Measurements from ENCODE around the gene BGLAP. TPM values are rescaled to one million over a fixed set of nuclear protein-coding genes. Genes with fewer than 3 reads are reported as not detected.

Gene BGLAP
- total RNA-seq, 1 experiment from 2014 or later, result 2.4 TPM

- TF ChIP-seq EZH2 (IDR thresholded peaks at IDR 0.05; ENCODE audit: borderline replicate concordance, low read depth, low read length, poor library complexity, severe bottlenecking), result no peak
- TF ChIP-seq, protein P1, sequence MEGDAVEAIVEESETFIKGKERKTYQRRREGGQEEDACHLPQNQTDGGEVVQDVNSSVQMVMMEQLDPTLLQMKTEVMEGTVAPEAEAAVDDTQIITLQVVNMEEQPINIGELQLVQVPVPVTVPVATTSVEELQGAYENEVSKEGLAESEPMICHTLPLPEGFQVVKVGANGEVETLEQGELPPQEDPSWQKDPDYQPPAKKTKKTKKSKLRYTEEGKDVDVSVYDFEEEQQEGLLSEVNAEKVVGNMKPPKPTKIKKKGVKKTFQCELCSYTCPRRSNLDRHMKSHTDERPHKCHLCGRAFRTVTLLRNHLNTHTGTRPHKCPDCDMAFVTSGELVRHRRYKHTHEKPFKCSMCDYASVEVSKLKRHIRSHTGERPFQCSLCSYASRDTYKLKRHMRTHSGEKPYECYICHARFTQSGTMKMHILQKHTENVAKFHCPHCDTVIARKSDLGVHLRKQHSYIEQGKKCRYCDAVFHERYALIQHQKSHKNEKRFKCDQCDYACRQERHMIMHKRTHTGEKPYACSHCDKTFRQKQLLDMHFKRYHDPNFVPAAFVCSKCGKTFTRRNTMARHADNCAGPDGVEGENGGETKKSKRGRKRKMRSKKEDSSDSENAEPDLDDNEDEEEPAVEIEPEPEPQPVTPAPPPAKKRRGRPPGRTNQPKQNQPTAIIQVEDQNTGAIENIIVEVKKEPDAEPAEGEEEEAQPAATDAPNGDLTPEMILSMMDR (conservative IDR thresholded peaks at IDR 0.05; ENCODE audit: low read depth, low read length), result no peak
- H3K9me3 ChIP-seq (ENCODE audit: low read depth, low read length, poor library complexity, severe bottlenecking), result no peaks in the 10 kb centered on the region
- H3K36me3 ChIP-seq (ENCODE audit: insufficient read depth, low read length, poor library complexity, severe bottlenecking), result peaks cover 10% of the 10 kb centered on the region
- intact Hi-C loops (cut with micrococcal nuclease; ENCODE audit: unreplicated experiment), result no loop called here
- H3K27me3 ChIP-seq (replicated peaks; ENCODE audit: insufficient read depth, low read depth, low read length, poor library complexity), result no peaks in the 10 kb centered on the region
- no peak overlapping the region for H3K4me3 ChIP-seq (ENCODE audit: low read depth, low read length, poor library complexity, severe bottlenecking)
- ChIA-PET POLR2A (ENCODE audit: low non-redundant PET) (interaction anchor here (1.1 kb wide), 1 partner anchor 13 kb away, joined by 5 read pairs; no protein-coding TSS in a partner anchor), CTCF (interaction anchor here (0.6 to 0.7 kb wide), 2 partner anchors 80 to 90 kb away, joined by 3 read pairs; no protein-coding TSS in a partner anchor)
- H3K27ac ChIP-seq (ENCODE audit: low read depth, low read length, poor library complexity, severe bottlenecking), result peak overlapping the region; percentile 29
- DNase-seq (ENCODE audit: low spot score), result no peak
- peaks cover 12% of the 10 kb centered on the region for H3K4me1 ChIP-seq (ENCODE audit: insufficient read depth, low read length, poor library complexity, severe bottlenecking)
- BruUV-seq (replicated peaks), result no TSS peak
These were observed 9.6 kb upstream of the BGLAP start for GRCh38 chr1:156232201-156232894.

DNA sequence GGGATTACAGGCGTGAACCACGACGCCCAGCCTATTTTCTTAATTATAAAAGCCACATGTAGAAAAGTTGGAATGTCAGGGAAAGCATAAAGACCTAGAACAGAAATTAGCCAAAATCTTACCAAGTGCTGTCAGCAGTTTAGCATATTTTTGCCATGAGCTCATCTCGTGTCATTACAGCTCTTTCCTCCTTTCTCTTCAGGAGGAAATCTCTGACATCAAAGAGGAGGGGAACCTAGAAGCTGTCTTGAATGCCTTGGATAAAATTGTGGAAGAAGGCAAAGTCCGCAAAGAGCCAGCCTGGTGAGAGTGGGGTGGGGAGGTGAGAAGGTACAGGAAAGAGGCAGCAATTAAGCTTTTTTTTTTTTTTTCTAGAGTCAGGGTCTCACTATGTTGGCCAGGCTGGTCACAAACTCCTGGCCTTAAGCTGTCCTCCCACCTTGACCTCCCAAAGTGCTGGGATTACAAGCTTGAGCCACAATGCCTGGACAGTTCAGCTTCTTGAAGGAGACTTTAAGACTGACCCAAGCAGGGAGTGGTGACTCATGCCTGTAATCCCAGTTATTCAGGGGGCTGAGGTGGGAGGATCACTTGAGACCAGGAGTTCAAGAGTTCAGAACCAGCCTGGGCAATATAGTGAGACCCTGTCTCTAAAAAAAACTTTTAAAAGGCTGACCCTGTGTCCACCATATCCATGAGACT lies 8.4 kb upstream of the BGLAP start:
- peaks cover 13% of the 10 kb centered on the region for H3K36me3 ChIP-seq (ENCODE audit: insufficient read depth, low read length, poor library complexity, severe bottlenecking)
- no peaks in the 10 kb centered on the region for H3K27me3 ChIP-seq (replicated peaks; ENCODE audit: insufficient read depth, low read depth, low read length, poor library complexity)
- TF ChIP-seq, protein P1 (conservative IDR thresholded peaks at IDR 0.05; ENCODE audit: low read depth, low read length), result no peak
- TF ChIP-seq EZH2 (IDR thresholded peaks at IDR 0.05; ENCODE audit: borderline replicate concordance, low read depth, low read length, poor library complexity, severe bottlenecking), result no peak
- DNase-seq (ENCODE audit: low spot score), result peak; percentile 70
- no peak overlapping the region for H3K4me3 ChIP-seq (ENCODE audit: low read depth, low read length, poor library complexity, severe bottlenecking)
- no TSS peak for BruUV-seq (replicated peaks)
- POLR2A ChIA-PET (ENCODE audit: low non-redundant PET), result no interaction called here
- no peak overlapping the region for H3K27ac ChIP-seq (ENCODE audit: low read depth, low read length, poor library complexity, severe bottlenecking)
- peaks cover 12% of the 10 kb centered on the region for H3K4me1 ChIP-seq (ENCODE audit: insufficient read depth, low read length, poor library complexity, severe bottlenecking)
- intact Hi-C loops (cut with micrococcal nuclease; ENCODE audit: unreplicated experiment), result no loop called here
- CTCF ChIA-PET, result interaction anchor here (0.6 to 1.2 kb wide), 2 partner anchors 104 to 493 kb away, joined by 4 to 18 read pairs; no protein-coding TSS in a partner anchor
- H3K9me3 ChIP-seq (ENCODE audit: low read depth, low read length, poor library complexity, severe bottlenecking), result no peaks in the 10 kb centered on the region

- Histone ChIP-seq H3K36me3 (ENCODE audit: insufficient read depth, low read length, poor library complexity, severe bottlenecking) (peaks cover 15% of the 10 kb centered on the region), H3K4me1 (ENCODE audit: insufficient read depth, low read length, poor library complexity, severe bottlenecking) (peaks cover 12% of the 10 kb centered on the region), H3K27me3 (replicated peaks; ENCODE audit: insufficient read depth, low read depth, low read length, poor library complexity) (no peaks in the 10 kb centered on the region), H3K9me3 (ENCODE audit: low read depth, low read length, poor library complexity, severe bottlenecking) (no peaks in the 10 kb centered on the region), H3K27ac (ENCODE audit: low read depth, low read length, poor library complexity, severe bottlenecking) (no peak overlapping the region), H3K4me3 (ENCODE audit: low read depth, low read length, poor library complexity, severe bottlenecking) (no peak overlapping the region)
- TF ChIP-seq EZH2 (IDR thresholded peaks at IDR 0.05; ENCODE audit: borderline replicate concordance, low read depth, low read length, poor library complexity, severe bottlenecking), result no peak
- TF ChIP-seq, protein P1 (conservative IDR thresholded peaks at IDR 0.05; ENCODE audit: low read depth, low read length), result no peak
- no peak for DNase-seq (ENCODE audit: low spot score)
- intact Hi-C loops (cut with micrococcal nuclease; ENCODE audit: unreplicated experiment), result no loop called here
- ChIA-PET POLR2A (ENCODE audit: low non-redundant PET) (no interaction called here), CTCF (interaction anchor here (0.7 kb wide), 1 partner anchor 11 kb away, joined by 3 read pairs; no protein-coding TSS in a partner anchor)
- BruUV-seq (replicated peaks), result no TSS peak
These were observed 5.8 kb upstream of the BGLAP start for GRCh38 chr1:156236164-156236563.
